ENCODE measurements around the gene GH2. TPM values are rescaled to one million over a fixed set of nuclear protein-coding genes. Genes with fewer than 3 reads are reported as not detected.

Gene GH2
- total and polyA plus RNA-seq, 2 donors (not counting 3 experiments of a cell fraction or from before 2014, with no cell fraction given) = not detected

Small RNA genes lying within 50 kb of the gene (small RNA-seq; reads per million reads assigned to genes)
- gene AC040958.1 (ENCODE audit: insufficient read depth, insufficient read length, low read depth, low replicate concordance) (not detected), gene AC127029.1 (ENCODE audit: insufficient read depth, insufficient read length, low read depth, low replicate concordance) (not detected), gene GH1 (ENCODE audit: insufficient read depth, insufficient read length, low read depth, low replicate concordance) (not detected)

Other genes with a start within 250 kb of the GH2 start
- 69.0 TPM in 2 replicates for gene LIMD2, start 181.8 kb downstream of the GH2 start, total RNA-seq
- gene LIMD2, start 181.8 kb downstream of the GH2 start, polyA plus RNA-seq = 83.9 and 99.9 TPM in 2 replicates
- gene STRADA, start 140.1 kb downstream of the GH2 start, total RNA-seq = 47.0 and 49.6 TPM in 2 replicates
- gene STRADA, start 140.1 kb downstream of the GH2 start, polyA plus RNA-seq = 53.6 and 55.1 TPM in 2 replicates
- 73.9 and 76.5 TPM in 2 replicates for gene CCDC47, start 108.3 kb downstream of the GH2 start, total RNA-seq
- 13.7 and 21.7 TPM in 2 replicates for gene CCDC47, start 108.3 kb downstream of the GH2 start, polyA plus RNA-seq
- 111 and 124 TPM in 2 replicates for gene DDX42, start 107.8 kb downstream of the GH2 start, total RNA-seq
- 36.8 and 48.1 TPM in 2 replicates for gene DDX42, start 107.8 kb downstream of the GH2 start, polyA plus RNA-seq
- gene PSMC5, start 54.5 kb downstream of the GH2 start, total RNA-seq = 179 TPM in 2 replicates
- gene PSMC5, start 54.5 kb downstream of the GH2 start, polyA plus RNA-seq = 170 and 236 TPM in 2 replicates
- 50.2 and 60.2 TPM in 2 replicates for gene FTSJ3, start 54.3 kb downstream of the GH2 start, total RNA-seq
- 27.3 and 42.1 TPM in 2 replicates for gene FTSJ3, start 54.3 kb downstream of the GH2 start, polyA plus RNA-seq
- 50.3 and 51.2 TPM in 2 replicates for gene SMARCD2, start 39.3 kb downstream of the GH2 start, total RNA-seq
- gene SMARCD2, start 39.3 kb downstream of the GH2 start, polyA plus RNA-seq = 55.7 and 62.8 TPM in 2 replicates
- not detected in 2 replicates for gene CSH2, start 8.3 kb downstream of the GH2 start, total RNA-seq
- gene CSH2, start 8.3 kb downstream of the GH2 start, polyA plus RNA-seq = not detected in 2 replicates
- not detected in 2 replicates for gene CSH1, start 14.6 kb upstream of the GH2 start, total RNA-seq
- not detected in 2 replicates for gene CSH1, start 14.6 kb upstream of the GH2 start, polyA plus RNA-seq
- gene CSHL1, start 29.3 kb upstream of the GH2 start, total RNA-seq = not detected in 2 replicates
- gene CSHL1, start 29.3 kb upstream of the GH2 start, polyA plus RNA-seq = not detected in 2 replicates
- gene GH1, start 36.9 kb upstream of the GH2 start, total RNA-seq = not detected in 2 replicates
- not detected in 2 replicates for gene GH1, start 36.9 kb upstream of the GH2 start, polyA plus RNA-seq
- 0.60 and 2.1 TPM in 2 replicates for gene CD79B, start 50.4 kb upstream of the GH2 start, total RNA-seq
- gene CD79B, start 50.4 kb upstream of the GH2 start, polyA plus RNA-seq = 2.2 and 3.9 TPM in 2 replicates
- 0.40 TPM in 1 of 2 replicates, not detected in the other for gene SCN4A, start 91.0 kb upstream of the GH2 start, total RNA-seq
- 0.01 and 0.02 TPM in 2 replicates for gene SCN4A, start 91.0 kb upstream of the GH2 start, polyA plus RNA-seq
- 0.78 and 1.2 TPM in 2 replicates for gene PRR29, start 116.4 kb upstream of the GH2 start, total RNA-seq
- 0.39 and 0.60 TPM in 2 replicates for gene PRR29, start 116.4 kb upstream of the GH2 start, polyA plus RNA-seq
- 514 and 586 TPM in 2 replicates for gene ICAM2, start 138.7 kb upstream of the GH2 start, total RNA-seq
- gene ICAM2, start 138.7 kb upstream of the GH2 start, polyA plus RNA-seq = 2,377 and 2,759 TPM in 2 replicates
- 14.7 and 21.5 TPM in 2 replicates for gene ERN1, start 248.2 kb upstream of the GH2 start, total RNA-seq
- gene ERN1, start 248.2 kb upstream of the GH2 start, polyA plus RNA-seq = 8.3 and 9.1 TPM in 2 replicates